ENCODE data around the gene SMARCA5. TPM values are rescaled to one million over a fixed set of nuclear protein-coding genes. Genes with fewer than 3 reads are reported as not detected.
"Not testable (repeated sequence)": the region's sequence is repeated elsewhere in the genome, so short reads cannot be mapped to it uniquely, and the experiment has no call there.

SMARCA5 gene
- total and polyA plus RNA-seq, 2 donors (not counting 3 experiments of a cell fraction or from before 2014, with no cell fraction given) = 7.9 to 57.6 TPM

DNA sequence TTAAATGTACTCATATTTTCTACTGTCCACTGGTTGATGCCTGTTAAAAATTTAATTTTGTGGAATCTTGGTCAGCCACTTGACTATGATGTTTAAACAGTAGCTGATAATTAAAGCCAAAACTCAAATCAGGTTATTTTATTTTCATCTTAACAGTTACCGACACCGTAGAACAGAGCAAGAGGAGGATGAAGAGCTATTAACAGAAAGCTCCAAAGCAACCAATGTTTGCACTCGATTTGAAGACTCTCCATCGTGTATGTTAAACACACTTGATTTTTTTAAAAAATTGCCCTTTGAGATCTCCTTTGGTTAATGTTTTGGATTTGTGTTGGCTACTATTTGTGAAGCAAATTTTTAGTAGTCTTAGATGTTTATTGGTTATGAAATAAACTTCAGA is 10.7 kb downstream of the SMARCA5 start:
- no peaks in the 10 kb centered on the region for H3K27me3 ChIP-seq (ENCODE audit: control insufficient read depth in 2 of 2, insufficient read depth in 2 of 2, low read length in 2 of 2)
- DNase-seq (ENCODE audit: low read depth, low spot score) (no peak), FAIRE-seq (no peak)
- H3K4me2 ChIP-seq (ENCODE audit: insufficient read depth, low read length) = no peak overlapping the region
- BruUV-seq (replicated peaks) = no TSS peak
- H3K9me3 ChIP-seq (replicated peaks; ENCODE audit: control insufficient read depth, insufficient read depth, low read length) = no peaks in the 10 kb centered on the region
- POLR2A ChIA-PET = interaction anchor here (1.2 kb wide), 1 partner anchor 10 kb away, joined by 3 read pairs; no protein-coding TSS in a partner anchor
- H4K20me1 ChIP-seq (replicated peaks; ENCODE audit: control insufficient read depth, extremely low read depth, insufficient read depth, low read length) = peaks cover 3% of the 10 kb centered on the region
- dilution Hi-C loops (cut with MboI; ENCODE audit: extremely low pct_ligation_motif_present, low sequenced_read_pairs) = no loop called here
- TF ChIP-seq EZH2 (IDR thresholded peaks at IDR 0.05; ENCODE audit: borderline replicate concordance, low read depth, low read length, severe bottlenecking) (no peak), FOS (IDR thresholded peaks at IDR 0.05; ENCODE audit: borderline replicate concordance, insufficient read depth, low read length) (no peak), POLR2A (IDR thresholded peaks at IDR 0.05; ENCODE audit: low read depth, low read length) (no peak), MYC (IDR thresholded peaks at IDR 0.05; ENCODE audit: low read depth, low read length) (no peak), GATA2 (IDR thresholded peaks at IDR 0.05; ENCODE audit: insufficient read depth, insufficient read length, low read depth, low read length) (no peak), JUN (IDR thresholded peaks at IDR 0.05; ENCODE audit: borderline replicate concordance, insufficient read depth, insufficient read length, low read depth) (no peak), POLR2AphosphoS5 (IDR thresholded peaks at IDR 0.05; ENCODE audit: insufficient read depth, low read depth, low read length) (no peak)
- TF ChIP-seq, protein P1, sequence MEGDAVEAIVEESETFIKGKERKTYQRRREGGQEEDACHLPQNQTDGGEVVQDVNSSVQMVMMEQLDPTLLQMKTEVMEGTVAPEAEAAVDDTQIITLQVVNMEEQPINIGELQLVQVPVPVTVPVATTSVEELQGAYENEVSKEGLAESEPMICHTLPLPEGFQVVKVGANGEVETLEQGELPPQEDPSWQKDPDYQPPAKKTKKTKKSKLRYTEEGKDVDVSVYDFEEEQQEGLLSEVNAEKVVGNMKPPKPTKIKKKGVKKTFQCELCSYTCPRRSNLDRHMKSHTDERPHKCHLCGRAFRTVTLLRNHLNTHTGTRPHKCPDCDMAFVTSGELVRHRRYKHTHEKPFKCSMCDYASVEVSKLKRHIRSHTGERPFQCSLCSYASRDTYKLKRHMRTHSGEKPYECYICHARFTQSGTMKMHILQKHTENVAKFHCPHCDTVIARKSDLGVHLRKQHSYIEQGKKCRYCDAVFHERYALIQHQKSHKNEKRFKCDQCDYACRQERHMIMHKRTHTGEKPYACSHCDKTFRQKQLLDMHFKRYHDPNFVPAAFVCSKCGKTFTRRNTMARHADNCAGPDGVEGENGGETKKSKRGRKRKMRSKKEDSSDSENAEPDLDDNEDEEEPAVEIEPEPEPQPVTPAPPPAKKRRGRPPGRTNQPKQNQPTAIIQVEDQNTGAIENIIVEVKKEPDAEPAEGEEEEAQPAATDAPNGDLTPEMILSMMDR (IDR thresholded peaks at IDR 0.05; ENCODE audit: extremely low read depth in 1 of 2, insufficient read depth in 1 of 2, low read depth in 1 of 2, low read length in 2 of 2) = no peak
- TF ChIP-seq, protein P2, sequence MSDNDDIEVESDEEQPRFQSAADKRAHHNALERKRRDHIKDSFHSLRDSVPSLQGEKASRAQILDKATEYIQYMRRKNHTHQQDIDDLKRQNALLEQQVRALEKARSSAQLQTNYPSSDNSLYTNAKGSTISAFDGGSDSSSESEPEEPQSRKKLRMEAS (IDR thresholded peaks at IDR 0.05; ENCODE audit: insufficient read depth, insufficient read length) = no peak
- H2AFZ ChIP-seq (ENCODE audit: low read depth, low read length) = no peak overlapping the region
- peaks cover 3% of the 10 kb centered on the region for H3K9me1 ChIP-seq (replicated peaks; ENCODE audit: control insufficient read depth, extremely low read depth, insufficient read depth, low read length)
- no peak overlapping the region for H3K27ac ChIP-seq (ENCODE audit: insufficient read depth, low read depth, low read length)
- H3K4me3 ChIP-seq (replicated peaks in 1 of 3; ENCODE audit: insufficient read depth in 1 of 3, low read depth in 1 of 3, low read length in 3 of 3) = no peak overlapping the region
- H3K79me2 ChIP-seq (ENCODE audit: control insufficient read depth, insufficient read depth, low read length) = peaks cover 50% of the 10 kb centered on the region
- intact Hi-C loops (cut with micrococcal nuclease) = no loop called here
- peaks cover 12 to 22% of the 10 kb centered on the region in 2 experiments for H3K36me3 ChIP-seq (ENCODE audit: control insufficient read depth in 2 of 2, extremely low read depth in 1 of 2, insufficient read depth in 2 of 2, low read length in 2 of 2)
- CTCF ChIA-PET = no interaction called here
- H3K9ac ChIP-seq (replicated peaks; ENCODE audit: extremely low read depth, insufficient read depth, low read length) = no peak overlapping the region
- H3K4me1 ChIP-seq (ENCODE audit: control insufficient read depth, extremely low read depth, insufficient read depth, low read length) = no peaks in the 10 kb centered on the region

DNA sequence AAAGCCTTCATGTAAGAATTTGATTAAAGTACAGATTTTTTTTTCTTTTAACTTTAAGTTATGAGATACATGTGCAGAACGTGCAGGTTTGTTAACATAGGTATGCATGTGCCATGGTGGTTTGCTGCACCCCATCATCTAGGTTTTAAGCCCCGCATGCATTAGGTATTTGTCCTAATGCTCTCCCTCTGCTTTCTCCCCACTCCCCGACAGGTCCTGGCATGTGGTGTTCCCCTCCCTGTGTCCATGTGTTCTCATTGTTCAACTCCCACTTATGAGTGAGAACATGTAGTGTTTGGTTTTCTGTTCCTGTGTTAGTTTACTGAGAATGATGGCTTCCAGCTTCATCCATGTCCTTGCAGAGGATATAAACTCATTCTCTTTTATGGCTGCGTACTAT is 14.5 kb downstream of the SMARCA5 start:
- FAIRE-seq; H3K4me3 ChIP-seq (replicated peaks in 1 of 3; ENCODE audit: insufficient read depth in 1 of 3, low read depth in 1 of 3, low read length in 3 of 3); CTCF ChIA-PET; intact Hi-C loops (cut with micrococcal nuclease); DNase-seq (ENCODE audit: low read depth, low spot score); H3K9me3 ChIP-seq (replicated peaks; ENCODE audit: control insufficient read depth, insufficient read depth, low read length); H3K27ac ChIP-seq (ENCODE audit: insufficient read depth, low read depth, low read length); BruUV-seq (replicated peaks); H3K4me2 ChIP-seq (ENCODE audit: insufficient read depth, low read length); H4K20me1 ChIP-seq (replicated peaks; ENCODE audit: control insufficient read depth, extremely low read depth, insufficient read depth, low read length); H3K9me1 ChIP-seq (replicated peaks; ENCODE audit: control insufficient read depth, extremely low read depth, insufficient read depth, low read length); dilution Hi-C loops (cut with MboI; ENCODE audit: extremely low pct_ligation_motif_present, low sequenced_read_pairs); H3K27me3 ChIP-seq (ENCODE audit: control insufficient read depth in 2 of 2, insufficient read depth in 2 of 2, low read length in 2 of 2); H2AFZ ChIP-seq (ENCODE audit: low read depth, low read length); H3K9ac ChIP-seq (replicated peaks; ENCODE audit: extremely low read depth, insufficient read depth, low read length); POLR2A ChIA-PET: not testable (repeated sequence)
- H3K4me1 ChIP-seq (ENCODE audit: control insufficient read depth, extremely low read depth, insufficient read depth, low read length) = peaks cover 18% of the 10 kb centered on the region
- peaks cover 5 to 21% of the 10 kb centered on the region in 2 experiments for H3K36me3 ChIP-seq (ENCODE audit: control insufficient read depth in 2 of 2, extremely low read depth in 1 of 2, insufficient read depth in 2 of 2, low read length in 2 of 2)
- peaks cover 26% of the 10 kb centered on the region for H3K79me2 ChIP-seq (ENCODE audit: control insufficient read depth, insufficient read depth, low read length)

Measured in endothelial cell of umbilical vein (primary cell).